KMS-11 (cell line): ENCODE measurements around the gene PTPN4.

ENCODE experiments used
- H2AFZ ChIP-seq: fragments of 200-600 bp; sonication (generic); 2 replicates; pipeline ENCODE4 v1.6.1; 2016; ENCODE audit warnings: antibody characterized with exemption, mixed run types, low read depth
- H3K27ac ChIP-seq: fragments of 200-600 bp; sonication (generic); 2 replicates; pipeline ENCODE4 v1.6.1; 2016; ENCODE audit warnings: mild to moderate bottlenecking, mixed run types
- H3K27me3 ChIP-seq: fragments of 200-600 bp; sonication (generic); 2 replicates; pipeline ENCODE4 v1.6.1; 2017; ENCODE audit warnings: mild to moderate bottlenecking, low read depth, mixed run types, moderate library complexity; ENCODE audit not compliant: insufficient read depth
- H3K36me3 ChIP-seq: fragments of 200-600 bp; sonication (generic); 2 replicates; pipeline ENCODE4 v1.6.1; 2017; ENCODE audit warnings: mild to moderate bottlenecking, mixed run types; ENCODE audit not compliant: insufficient read depth
- H3K4me1 ChIP-seq: fragments of 200-600 bp; sonication (generic); 2 replicates; pipeline ENCODE4 v1.6.1; 2016; ENCODE audit warnings: mild to moderate bottlenecking, low read depth, mixed run types; ENCODE audit not compliant: poor library complexity, severe bottlenecking
- H3K4me2 ChIP-seq: fragments of 200-600 bp; sonication (generic); 2 replicates; pipeline ENCODE4 v1.7.0; 2016; ENCODE audit warnings: mild to moderate bottlenecking, mixed run types
- H3K4me3 ChIP-seq: fragments of 200-600 bp; sonication (generic); IDR thresholded peaks from 2 replicates; pipeline ENCODE4 v1.6.1; 2017; ENCODE audit warnings: low read depth, low read length, mixed read lengths; ENCODE audit not compliant: insufficient read depth
- H3K79me2 ChIP-seq: fragments of 200-600 bp; sonication (generic); 2 replicates; pipeline ENCODE4 v1.6.1; 2016; ENCODE audit warnings: low read depth, mixed run types; ENCODE audit not compliant: insufficient read depth
- H3K9ac ChIP-seq: fragments of 200-600 bp; sonication (generic); 2 replicates; pipeline ENCODE4 v1.6.1; 2016; ENCODE audit warnings: mild to moderate bottlenecking, mixed run types
- H4K20me1 ChIP-seq: fragments of 200-600 bp; sonication (generic); 2 replicates; pipeline ENCODE4 v1.6.1; 2016; ENCODE audit warnings: mild to moderate bottlenecking, mixed run types; ENCODE audit not compliant: insufficient read depth
- CTCF ChIP-seq: fragments of 200-600 bp; sonication (generic); conservative IDR thresholded peaks from 2 replicates; pipeline ENCODE4 v1.6.1; 2017; ENCODE audit warnings: low read depth, mild to moderate bottlenecking, antibody characterized with exemption, low read length, moderate library complexity, mixed read lengths

PTPN4 gene

GRCh38 chr2:119759451-119760236 is at the start of gene PTPN4:
PTPN4 (plus strand) TSS chr2:119759922; CDS start chr2:119809854, 49,932 bp downstream.
- TF ChIP-seq CTCF: no peak
- no peak within 1 kb of the TSS for H3K4me3 ChIP-seq
- no peaks in the 10 kb centered on the region; the same call in 1 of the 2 replicates for H4K20me1 ChIP-seq
- peak within 1 kb of the TSS; percentile 86 for H3K9ac ChIP-seq
- peak within 1 kb of the TSS; percentile 87 for H3K27ac ChIP-seq
- no peaks in the 10 kb centered on the region for H3K27me3 ChIP-seq
- H2AFZ ChIP-seq: peak within 1 kb of the TSS; percentile 67
- H3K36me3 ChIP-seq: no peaks in the 10 kb centered on the region
- peak within 1 kb of the TSS; percentile 81 for H3K4me2 ChIP-seq
- H3K79me2 ChIP-seq: peaks cover 45% of the 10 kb centered on the region
- peaks cover 15% of the 10 kb centered on the region for H3K4me1 ChIP-seq

GRCh38 chr2:119710281-119710680 is 49.4 kb upstream of the PTPN4 start:
- Histone ChIP-seq H3K4me3 (no peak overlapping the region), H3K27ac (no peak overlapping the region), H3K4me1 (no peaks in the 10 kb centered on the region), H3K4me2 (no peak overlapping the region), H2AFZ (no peak overlapping the region), H3K79me2 (no peaks in the 10 kb centered on the region), H4K20me1 (no peaks in the 10 kb centered on the region), H3K36me3 (no peaks in the 10 kb centered on the region), H3K9ac (no peak overlapping the region), H3K27me3 (no peaks in the 10 kb centered on the region)
- no peak for TF ChIP-seq CTCF

GRCh38 chr2:119711352-119711751 is 48.4 kb upstream of the PTPN4 start:
- Histone ChIP-seq H3K4me3 (no peak overlapping the region), H3K36me3 (no peaks in the 10 kb centered on the region), H4K20me1 (no peaks in the 10 kb centered on the region), H3K79me2 (no peaks in the 10 kb centered on the region), H3K4me1 (no peaks in the 10 kb centered on the region), H3K27me3 (no peaks in the 10 kb centered on the region), H2AFZ (no peak overlapping the region), H3K27ac (no peak overlapping the region), H3K9ac (no peak overlapping the region), H3K4me2 (no peak overlapping the region)
- TF ChIP-seq CTCF: no peak

DNA sequence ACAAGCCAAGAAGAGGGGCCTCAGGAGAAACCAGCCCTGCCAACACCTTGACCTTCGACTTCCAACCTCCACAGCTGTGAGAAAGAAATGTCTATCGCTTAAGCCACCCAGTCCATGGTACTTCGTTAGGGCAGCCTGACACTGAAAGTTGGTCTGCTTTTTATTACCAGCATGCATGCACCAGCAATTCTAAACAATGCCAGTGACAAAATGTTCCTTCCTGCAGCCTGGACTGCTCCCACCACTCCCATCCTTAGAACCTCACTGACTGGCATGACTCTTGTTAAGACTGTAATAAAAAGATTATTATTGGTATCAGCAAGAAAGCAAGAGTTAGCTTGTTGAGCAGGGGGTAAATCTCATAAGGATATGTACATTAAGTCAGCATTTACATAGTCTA is 47.2 kb upstream of the PTPN4 start:
- no peaks in the 10 kb centered on the region for H3K27me3 ChIP-seq
- no peak overlapping the region for H3K27ac ChIP-seq
- TF ChIP-seq CTCF: no peak
- no peak overlapping the region for H3K9ac ChIP-seq
- no peaks in the 10 kb centered on the region for H3K4me1 ChIP-seq
- no peaks in the 10 kb centered on the region for H4K20me1 ChIP-seq
- H3K4me3 ChIP-seq: no peak overlapping the region
- no peak overlapping the region for H3K4me2 ChIP-seq
- no peaks in the 10 kb centered on the region for H3K79me2 ChIP-seq
- H2AFZ ChIP-seq: no peak overlapping the region
- H3K36me3 ChIP-seq: no peaks in the 10 kb centered on the region
